ENCODE data around the gene NECAB3.

The NECAB3 gene

GRCh38 chr20:33696448-33696847 lies 22.2 kb upstream of the NECAB3 start:
- DNase-seq (ENCODE audit: low spot score): no peak

GRCh38 chr20:33694639-33695012 lies 20.4 kb upstream of the NECAB3 start:
- no peak for DNase-seq (ENCODE audit: low spot score)

- DNase-seq (ENCODE audit: low spot score): no peak
These were observed 19.8 kb upstream of the NECAB3 start for GRCh38 chr20:33693741-33694638.

- no peak for DNase-seq (ENCODE audit: low spot score)
These were observed 19.1 kb upstream of the NECAB3 start for GRCh38 chr20:33693289-33693688.

- no peak for DNase-seq (ENCODE audit: low spot score)
These were observed 15.7 kb upstream of the NECAB3 start for GRCh38 chr20:33689973-33690372.

- DNase-seq (ENCODE audit: low spot score): no peak
These were observed 15.3 kb upstream of the NECAB3 start for GRCh38 chr20:33689493-33689892.

GRCh38 chr20:33688938-33689424 lies 14.8 kb upstream of the NECAB3 start:
- DNase-seq (ENCODE audit: low spot score): no peak

GRCh38 chr20:33687993-33688937 lies 14.0 kb upstream of the NECAB3 start:
- no peak for DNase-seq (ENCODE audit: low spot score)

- DNase-seq (ENCODE audit: low spot score): no peak
These were observed 13.2 kb upstream of the NECAB3 start for GRCh38 chr20:33687370-33687915.

GRCh38 chr20:33686984-33687366 lies 12.7 kb upstream of the NECAB3 start:
- no peak for DNase-seq (ENCODE audit: low spot score)

GRCh38 chr20:33686100-33686983 lies 12.1 kb upstream of the NECAB3 start, which contains the start of gene E2F1:
E2F1 (minus strand) TSS chr20:33686385; CDS start chr20:33686264, 121 bp downstream.
- DNase-seq (ENCODE audit: low spot score): peak; percentile 99

GRCh38 chr20:33685328-33686099 lies 11.3 kb upstream of the NECAB3 start:
- DNase-seq (ENCODE audit: low spot score): peak; percentile 41

- DNase-seq (ENCODE audit: low spot score): no peak
These were observed 10.5 kb upstream of the NECAB3 start for GRCh38 chr20:33684533-33685327.

- no peak for DNase-seq (ENCODE audit: low spot score)
These were observed 7.6 kb upstream of the NECAB3 start for GRCh38 chr20:33681728-33682353.

GRCh38 chr20:33681288-33681687 lies 7.1 kb upstream of the NECAB3 start:
- DNase-seq (ENCODE audit: low spot score): no peak

GRCh38 chr20:33680686-33681085 lies 6.5 kb upstream of the NECAB3 start:
- DNase-seq (ENCODE audit: low spot score): no peak

GRCh38 chr20:33679758-33680485 lies 5.7 kb upstream of the NECAB3 start:
- DNase-seq (ENCODE audit: low spot score): no peak

- no peak for DNase-seq (ENCODE audit: low spot score)
These were observed 3.9 kb upstream of the NECAB3 start for GRCh38 chr20:33677991-33678702.

All from AG08395 (cell line).